Measurements from ENCODE around the gene IL13RA2.

GRCh38 chrX:115054876-115055275 is 37.5 kb upstream of the IL13RA2 start:
- TF ChIP-seq CTCF (conservative IDR thresholded peaks at IDR 0.05; ENCODE audit: low read length) (no peak), EZH2phosphoT487 (IDR thresholded peaks at IDR 0.05; ENCODE audit: borderline replicate concordance) (no peak)

Measured in Loucy (cell line).